NOMO-1 treated with dmso at 0.1 percent for 144 hours (cell line): ENCODE results near the gene FDXACB1.

Experiments
- DNase-seq: peaks from one replicate; lab custom pipeline; 2025; ENCODE audit not compliant: unreplicated experiment; lab: John Stamatoyannopoulos, UW

The FDXACB1 gene, protein sequence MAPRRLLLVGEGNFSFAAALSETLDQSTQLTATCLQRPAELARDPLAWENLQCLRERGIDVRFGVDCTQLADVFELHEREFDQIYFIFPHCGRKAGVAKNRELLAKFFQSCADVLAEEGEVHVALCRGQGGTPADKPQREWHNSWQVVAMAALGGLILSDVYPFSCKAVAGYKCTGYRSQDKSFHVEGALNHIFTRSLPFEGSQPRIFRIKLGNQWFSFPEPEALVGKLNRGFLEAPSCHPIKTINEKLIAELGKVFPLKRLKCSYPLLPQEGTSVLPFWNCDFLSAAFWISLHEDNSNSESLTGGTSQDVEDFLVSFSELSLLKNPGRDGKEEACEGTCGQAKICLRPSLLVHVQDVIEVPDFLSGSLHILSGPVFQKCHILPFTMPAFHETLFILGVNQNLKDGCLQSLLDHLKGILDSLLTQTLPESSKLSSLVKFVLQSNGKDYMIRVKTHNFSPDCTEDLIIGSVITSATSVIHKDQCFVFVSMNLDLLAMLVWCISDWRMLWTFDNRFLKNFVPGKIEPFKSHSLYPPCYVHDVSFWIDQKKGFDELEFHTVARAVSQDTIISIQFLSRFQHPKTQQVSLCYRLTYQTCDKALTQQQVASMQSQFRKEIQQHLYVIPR

DNA sequence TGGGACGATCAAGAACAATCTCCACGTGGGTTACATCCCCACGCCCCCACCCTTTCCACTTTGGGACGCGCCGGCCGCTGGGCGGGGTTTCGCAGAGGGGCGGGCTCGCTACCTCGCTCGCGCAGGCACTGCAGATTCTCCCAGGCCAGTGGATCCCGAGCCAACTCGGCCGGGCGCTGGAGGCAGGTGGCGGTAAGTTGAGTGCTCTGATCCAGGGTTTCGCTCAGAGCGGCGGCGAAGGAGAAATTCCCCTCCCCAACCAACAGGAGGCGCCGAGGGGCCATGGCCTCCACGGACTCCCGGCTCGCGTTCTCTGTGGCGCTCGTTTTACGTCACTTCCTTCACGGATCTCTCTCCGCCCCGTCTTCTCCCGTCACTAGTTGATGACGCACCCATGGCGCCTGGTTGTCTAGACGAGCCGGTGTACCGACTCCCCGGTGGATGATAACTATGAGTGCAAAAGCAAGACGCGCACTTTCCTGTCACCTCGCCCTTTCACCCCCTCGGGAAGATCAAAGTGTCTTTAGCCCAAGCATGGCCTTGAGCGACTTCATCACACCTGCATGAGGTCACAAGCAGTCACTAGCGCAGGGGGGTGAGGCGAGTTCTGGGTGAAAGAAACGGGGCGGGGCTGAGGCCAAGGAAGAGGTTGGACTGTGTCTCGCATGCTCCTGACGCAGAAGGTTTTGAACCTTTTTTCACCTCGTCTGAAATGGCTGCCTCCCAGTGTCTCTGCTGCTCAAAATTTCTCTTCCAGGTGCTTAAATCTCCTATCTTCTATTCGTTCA lies at the start of gene FDXACB1, which contains the start of gene CFAP68:
FDXACB1 (minus strand) TSS at position 317 of the 788 bp plus-strand sequence; CDS start at position 284, 33 bp downstream.
CFAP68 (plus strand) TSS at position 693 of the 788 bp plus-strand sequence; CDS start at position 713, 20 bp downstream.
- DNase-seq = peak; percentile 98

DNA sequence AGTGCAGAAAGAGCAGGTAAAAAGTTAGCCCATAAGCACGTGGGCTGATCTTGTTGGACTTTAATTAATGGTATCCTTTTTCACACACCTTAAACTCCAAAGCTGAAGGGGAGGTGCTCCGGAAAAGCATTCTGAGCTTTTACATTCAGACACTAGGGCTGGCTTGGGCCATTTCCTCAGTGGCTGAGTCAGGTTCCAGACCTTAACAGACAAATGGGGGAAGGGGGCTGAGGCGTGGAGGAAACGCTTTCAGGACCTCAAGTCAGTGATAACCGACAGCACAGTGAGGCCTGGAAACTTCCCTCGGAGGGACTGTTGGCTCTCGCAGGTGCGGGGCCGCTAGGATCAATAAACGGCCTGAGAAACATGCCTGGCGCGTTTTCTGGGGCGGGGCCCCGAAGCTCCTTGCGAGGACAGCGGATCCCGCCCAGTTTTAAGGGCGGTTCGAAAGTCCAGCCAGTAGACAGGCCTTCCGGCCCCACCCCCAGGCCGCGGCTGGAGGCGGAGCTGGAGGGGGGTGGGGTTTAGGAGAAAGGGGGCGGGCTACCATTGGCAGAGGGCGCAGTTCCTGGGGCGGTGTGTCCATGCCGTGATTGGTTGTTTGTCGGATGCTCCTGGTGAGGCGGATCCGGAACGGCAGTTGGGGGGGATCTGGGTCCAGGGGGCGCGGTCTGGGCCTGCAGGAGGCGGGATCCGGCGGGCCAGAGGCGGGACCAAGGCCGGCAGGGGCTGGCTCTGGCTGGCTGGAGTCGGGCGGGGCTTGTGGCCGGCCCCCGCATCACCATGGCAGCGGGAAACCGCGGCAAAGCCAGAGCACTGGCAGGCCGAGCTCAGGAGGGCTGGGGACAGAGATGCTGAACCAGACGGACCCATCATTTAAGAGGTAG lies 47.8 kb upstream of the FDXACB1 start:
- DNase-seq = peak; percentile 98

DNA sequence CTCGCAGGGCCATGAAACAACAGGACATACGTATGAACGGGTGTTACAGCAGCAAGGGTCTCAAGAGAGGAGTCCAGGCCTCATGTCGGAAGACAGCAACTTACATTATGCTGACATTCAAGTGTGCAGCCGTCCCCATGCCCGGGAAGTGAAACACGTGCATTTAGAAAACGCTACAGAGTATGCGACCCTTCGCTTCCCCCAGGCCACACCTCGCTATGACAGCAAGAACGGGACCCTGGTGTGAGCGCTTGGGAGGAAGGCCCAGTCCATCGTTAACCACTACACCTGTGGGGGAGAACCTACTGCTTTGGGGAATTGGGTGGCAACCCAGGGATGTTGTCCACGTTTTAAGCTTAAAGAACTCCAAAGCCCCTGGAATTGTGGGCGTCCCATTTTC lies 47.0 kb upstream of the FDXACB1 start:
- DNase-seq = no peak

DNA sequence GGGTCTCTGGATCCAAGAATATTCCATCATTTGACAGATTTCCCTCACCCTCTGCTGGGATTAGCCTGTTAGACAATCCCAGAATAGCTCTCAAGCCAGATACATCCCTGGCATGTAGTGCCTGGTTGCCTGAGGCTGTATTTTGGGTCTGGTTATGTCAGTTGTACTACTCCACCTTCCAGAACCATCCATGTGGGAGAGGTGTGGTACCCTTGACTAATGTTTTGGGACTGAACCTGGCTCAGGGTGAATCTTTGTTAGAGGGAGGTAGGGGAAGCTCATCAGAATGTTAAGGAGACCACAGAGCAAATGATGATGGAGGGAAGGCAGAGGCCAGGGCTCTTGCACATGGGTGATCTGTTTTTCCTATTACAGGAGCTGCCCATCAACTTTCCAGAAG lies 45.0 kb upstream of the FDXACB1 start:
- no peak for DNase-seq

DNA sequence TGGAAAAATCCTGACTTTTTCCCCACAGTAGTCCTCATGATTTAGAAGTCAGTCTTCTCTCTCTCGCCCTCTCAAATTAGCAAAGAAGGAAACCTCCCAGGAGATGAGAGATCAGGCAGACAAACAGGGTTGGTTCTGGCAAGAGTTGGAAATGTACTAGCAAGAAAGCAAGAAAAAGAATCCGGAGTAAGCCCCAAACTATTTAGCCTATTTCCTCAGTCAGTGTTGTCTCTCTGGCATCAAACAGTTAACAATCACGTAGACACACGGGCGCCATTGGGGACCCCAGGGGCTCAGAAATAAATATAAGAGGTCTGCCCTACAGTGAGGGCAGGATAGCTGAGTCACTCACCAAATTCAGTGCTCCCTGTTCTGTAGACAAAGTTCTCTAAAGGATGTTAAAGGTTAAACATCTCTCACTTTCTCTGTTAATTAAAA lies 44.4 kb upstream of the FDXACB1 start:
- no peak for DNase-seq

DNA sequence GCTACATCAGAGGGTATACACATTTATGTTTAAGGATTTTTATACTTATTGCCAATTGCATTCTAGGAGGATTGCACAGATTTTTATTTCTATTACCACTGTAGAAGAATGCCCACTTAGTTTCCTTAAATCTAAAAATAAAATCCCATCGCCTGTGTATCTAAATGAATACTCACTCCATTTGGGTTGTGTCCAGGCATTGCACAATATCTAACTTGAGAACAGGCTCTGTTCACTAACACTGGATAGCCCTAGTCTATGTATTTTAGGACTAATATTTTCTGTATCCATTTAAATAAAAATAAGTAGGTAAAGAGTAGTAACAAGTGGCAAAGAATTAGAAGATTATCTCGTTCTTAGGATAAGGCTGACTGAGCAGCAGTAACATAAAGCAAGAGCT lies 43.8 kb upstream of the FDXACB1 start:
- DNase-seq = no peak

DNA sequence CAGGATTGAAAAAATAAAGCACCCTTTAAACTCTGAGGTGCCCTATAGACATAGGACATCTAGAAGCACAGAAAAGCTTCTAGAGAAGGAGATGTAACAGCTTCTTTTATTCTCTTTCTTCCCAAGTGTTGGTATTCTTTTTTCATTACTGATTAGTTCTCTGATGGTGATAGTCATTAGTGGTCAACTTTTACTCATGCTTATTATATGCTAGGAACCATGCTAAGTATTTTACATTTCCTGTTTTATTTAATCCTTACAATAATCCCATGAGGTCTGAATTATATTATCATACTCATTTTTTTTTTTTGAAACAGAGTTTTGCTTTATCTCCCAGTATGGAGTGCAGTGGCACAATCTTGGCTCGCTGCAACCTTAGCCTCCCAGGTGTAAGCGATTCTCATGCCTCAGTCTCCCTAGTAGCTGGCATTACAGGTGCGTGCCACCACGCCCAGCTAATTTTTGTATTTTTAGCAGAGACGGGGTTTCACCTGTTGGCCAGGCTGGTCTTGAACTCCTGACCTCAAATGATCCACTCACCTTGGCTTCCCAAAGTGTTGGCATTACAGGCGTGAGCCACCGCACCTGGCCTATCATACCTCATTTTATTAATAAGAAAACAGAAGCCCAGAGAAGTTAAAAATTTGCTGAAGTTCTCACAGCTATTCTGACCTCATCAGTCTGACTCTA lies 42.7 kb upstream of the FDXACB1 start:
- DNase-seq = no peak

DNA sequence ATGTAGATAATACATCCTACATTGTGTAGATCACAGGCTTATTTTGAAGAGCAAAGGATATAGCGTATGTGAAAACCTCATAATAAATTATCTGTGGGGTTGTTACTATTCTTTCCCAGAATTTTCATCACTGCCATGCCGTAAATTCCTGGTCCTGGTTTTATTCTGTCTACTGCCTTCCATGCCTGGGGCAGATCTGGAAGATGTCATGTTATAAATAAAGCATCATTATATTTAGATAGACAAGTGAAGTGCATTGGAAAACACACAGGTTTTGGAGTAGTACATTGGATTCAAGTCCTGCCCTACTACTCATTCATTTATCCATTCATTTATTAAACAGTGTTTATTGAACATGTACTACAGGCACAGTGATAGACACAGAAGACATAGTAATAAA lies 41.9 kb upstream of the FDXACB1 start:
- DNase-seq = no peak

DNA sequence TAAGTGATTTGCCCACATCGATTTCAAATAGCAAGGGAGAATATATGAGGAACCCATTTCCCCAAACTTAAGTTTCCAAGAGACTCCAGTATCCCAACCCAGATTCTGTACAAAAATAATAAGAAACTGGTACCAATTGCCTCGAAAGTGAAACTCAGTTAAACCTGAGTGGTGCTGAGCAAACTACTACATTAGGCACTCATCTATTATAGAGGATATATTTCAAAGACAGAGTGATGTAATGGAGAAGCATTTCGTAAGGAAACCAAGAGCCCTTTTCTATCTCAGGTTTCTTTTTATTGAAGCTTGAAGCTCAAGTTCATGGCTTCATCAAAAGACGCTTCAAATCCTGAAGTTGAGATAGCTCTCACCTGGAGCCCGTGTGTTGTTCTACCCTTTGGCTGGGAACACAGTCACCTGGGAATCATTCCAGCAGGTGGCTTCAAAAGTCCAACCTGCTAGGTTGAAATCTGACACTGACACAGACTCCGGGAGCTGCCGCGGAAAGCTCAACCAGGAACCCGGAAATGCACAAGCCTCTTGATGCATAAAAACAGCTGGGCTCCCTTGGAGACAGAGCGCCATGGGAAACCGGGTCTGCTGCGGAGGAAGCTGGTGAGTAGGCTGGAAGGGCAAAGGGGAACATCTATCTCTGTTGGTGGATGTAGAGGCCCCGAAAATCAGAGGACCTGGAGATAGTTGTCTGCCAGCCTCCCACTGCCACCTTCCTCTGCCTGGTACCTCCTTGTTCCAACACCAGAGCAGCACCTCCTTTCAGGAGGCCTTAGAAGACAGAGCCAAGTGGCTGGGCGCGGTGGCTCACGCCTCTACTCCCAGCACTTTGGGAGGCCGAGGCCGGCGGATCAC lies 39.7 kb upstream of the FDXACB1 start, which contains the start of gene C11orf52:
C11orf52 (plus strand) TSS at position 524 of the 867 bp plus-strand sequence; CDS start at position 584, 60 bp downstream.
- DNase-seq = no peak

DNA sequence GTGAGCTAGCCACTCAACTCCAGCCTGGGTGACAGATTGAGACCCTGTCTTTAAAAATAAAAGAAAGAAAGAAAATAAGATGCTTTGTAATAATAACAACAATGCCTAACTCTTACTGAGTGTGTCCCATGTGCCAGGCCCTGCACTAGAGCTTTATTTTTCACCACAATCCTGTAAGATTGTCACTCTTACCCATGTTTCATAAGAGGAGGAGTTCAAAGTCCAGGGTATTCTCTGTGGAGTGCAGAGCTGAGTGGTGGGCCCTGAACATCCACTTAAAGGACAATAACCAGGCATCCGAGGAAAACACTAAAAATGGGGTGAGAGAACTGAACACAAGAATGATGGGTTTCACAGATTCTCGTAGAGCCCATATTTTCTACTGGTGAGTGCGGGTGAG lies 38.8 kb upstream of the FDXACB1 start:
- no peak for DNase-seq

DNA sequence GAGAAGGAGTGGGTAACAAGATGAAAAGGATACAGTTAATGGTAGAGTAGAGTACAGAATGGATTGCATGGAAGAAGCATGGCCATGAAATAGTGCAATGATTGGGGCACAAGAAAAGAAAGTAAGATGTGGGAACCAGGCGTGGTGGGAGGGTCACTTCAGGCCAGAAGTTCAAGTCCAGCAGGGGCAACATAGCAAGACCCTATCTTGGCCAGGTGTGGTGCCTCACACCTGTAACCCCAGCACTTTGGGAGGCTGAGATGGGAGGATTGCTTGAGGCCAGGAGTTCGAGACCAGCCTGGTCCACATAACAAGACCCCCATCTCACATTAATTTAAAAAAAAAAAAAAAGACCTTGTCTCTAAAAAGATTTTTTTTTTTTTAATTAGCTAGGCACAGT lies 38.3 kb upstream of the FDXACB1 start:
- no peak for DNase-seq

DNA sequence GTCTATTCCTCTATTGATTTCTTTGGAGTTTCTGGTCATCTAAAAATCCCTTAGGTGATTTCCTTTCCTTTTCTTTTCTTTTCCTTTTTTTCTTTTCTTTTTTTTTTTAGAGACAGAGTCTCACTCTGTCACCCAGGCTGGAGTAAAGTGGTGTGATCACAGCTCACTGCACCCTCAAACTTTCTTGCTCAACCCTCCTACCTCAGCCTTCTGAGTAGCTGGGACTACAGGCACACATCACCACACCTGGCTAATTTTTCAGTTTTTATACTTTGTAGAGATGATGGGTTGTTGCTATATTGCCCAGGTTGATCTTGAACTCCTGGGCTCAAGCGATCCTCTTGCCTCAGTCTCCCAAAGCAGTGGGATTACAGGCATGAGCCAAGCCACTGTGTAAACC lies 37.8 kb upstream of the FDXACB1 start:
- DNase-seq = no peak

DNA sequence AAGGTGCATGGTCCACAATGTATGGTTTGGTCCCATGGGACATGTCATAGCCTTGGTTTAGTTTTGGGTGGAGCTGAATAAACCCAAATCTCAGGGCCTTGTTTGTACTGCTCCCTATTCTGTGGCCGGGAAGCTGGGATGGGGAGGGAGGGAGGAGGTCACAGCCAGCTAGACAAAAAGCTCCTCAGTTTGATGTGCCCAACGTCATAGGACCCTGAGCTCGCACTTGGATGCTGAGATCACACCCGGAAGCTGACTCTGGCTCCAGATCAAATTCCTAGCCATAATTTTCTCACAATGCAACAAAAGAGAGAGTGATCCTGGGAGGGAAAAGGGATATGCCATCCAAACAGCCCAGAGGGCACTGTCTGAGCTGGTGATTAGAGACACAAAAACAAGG lies 35.0 kb upstream of the FDXACB1 start:
- DNase-seq = no peak

DNA sequence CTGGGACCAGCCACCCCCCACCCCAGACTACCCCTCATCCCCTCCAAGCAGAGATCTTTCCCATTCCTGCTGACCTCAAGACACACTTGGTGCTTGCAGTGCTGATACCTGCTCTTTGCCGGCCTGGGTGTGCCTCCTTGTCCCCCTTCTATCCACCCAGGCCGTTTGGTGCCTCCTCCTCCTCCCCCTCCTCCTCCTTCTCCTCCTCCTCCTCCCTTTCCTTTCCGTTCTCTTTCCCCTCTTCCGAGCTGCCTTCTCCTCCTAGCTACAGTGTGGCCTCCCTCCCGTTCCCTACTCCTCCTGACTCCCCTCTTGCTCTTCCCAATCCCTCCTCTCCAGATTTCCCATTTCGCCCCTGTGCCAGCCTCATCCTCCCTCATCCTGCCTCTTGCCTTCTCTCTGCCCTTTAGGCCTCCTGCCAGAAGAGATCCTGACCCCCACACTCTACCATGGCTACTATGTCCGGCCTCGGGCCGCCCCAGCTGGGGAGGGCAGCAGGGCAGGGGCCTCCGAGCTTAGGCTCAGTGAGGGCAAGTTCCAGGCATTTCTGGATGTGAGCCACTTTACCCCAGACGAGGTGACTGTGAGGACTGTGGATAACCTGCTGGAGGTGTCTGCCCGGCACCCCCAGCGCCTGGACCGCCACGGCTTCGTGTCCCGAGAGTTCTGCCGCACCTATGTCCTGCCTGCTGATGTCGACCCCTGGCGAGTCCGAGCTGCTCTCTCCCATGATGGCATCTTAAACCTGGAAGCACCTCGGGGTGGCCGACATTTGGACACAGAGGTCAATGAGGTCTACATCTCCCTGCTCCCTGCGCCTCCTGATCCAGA lies 34.3 kb upstream of the FDXACB1 start:
- no peak for DNase-seq

DNA sequence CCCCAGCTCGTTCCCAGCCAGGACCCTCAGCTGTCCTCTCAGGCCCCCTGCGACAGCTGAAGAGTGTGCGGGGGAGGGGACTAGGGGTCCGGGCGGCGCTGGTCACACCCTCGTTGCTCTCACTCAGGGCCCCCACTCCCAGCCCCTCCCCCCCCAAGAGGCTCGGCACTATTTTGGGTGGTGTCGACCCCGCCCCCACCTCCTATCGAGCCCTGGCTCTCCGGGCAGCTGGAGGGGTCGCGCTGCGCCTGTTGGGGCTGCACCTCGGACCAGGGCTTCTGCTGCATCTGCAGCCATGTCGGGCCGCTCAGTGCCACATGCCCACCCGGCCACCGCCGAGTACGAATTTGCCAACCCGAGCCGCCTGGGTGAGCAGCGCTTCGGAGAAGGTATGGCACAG lies 33.6 kb upstream of the FDXACB1 start, which contains the start of gene HSPB2:
HSPB2 (plus strand) TSS at position 200 of the 400 bp plus-strand sequence; CDS start at position 296, 96 bp downstream.
- DNase-seq = no peak

DNA sequence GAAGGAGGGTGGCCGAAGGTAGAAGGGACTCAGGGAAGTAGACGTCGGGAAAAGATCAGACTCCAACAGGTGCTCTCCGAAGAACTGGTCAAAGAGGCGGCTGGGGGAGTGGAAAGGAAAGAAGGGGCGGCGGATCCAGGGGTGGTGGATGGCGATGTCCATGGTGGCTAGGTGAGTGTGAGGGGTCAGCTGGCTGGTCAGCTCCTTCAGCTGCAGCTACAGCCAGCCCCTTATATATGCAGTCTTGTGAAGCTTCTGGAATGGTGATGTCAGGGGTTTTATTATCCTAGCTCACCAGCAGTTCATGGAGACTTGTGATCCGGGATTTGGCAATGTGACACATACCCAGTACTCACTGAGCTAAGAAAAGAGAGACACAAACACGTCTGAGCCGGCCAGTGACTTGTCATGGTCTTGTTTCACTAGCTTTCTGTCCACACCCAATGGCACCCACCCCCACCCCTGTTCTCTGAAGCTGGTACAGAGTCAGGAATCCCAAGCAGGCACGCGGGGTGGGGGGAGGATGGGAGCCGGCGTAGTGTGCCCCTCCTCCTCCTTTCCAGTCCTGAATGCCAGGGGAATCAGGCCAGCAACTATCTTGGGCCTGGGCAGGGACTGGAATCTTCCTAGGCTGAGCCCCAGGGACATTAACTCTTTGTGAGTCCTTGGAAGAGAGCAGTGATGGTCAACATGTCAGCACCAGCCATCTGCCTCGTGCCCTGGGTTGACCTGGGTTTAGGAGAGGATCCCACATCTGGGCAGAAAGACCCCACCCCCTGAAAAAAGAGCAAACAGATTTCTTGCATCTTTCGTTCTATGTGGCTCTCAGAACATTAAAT lies 32.8 kb upstream of the FDXACB1 start, which contains the start of gene CRYAB:
CRYAB (minus strand) TSS at position 208 of the 839 bp plus-strand sequence; CDS start at position 162, 46 bp downstream.
- DNase-seq = no peak
